GM12872 (cell line): ENCODE data around the gene ZNF526.

ENCODE experiments used
- CTCF ChIP-seq: IDR thresholded peaks from 3 replicates; pipeline ENCODE4 v1.5.1; 2011; ENCODE audit warnings: low read depth, mild to moderate bottlenecking, low read length, moderate library complexity; ENCODE audit not compliant: insufficient read depth

ZNF526 gene

GRCh38 chr19:42254089-42254849 lies 34.2 kb downstream of the ZNF526 start:
- TF ChIP-seq CTCF, result no peak

GRCh38 chr19:42254850-42255765 lies 35.0 kb downstream of the ZNF526 start, which contains the start of gene ERF:
ERF (minus strand) TSS chr19:42255128; CDS start chr19:42254999, 129 bp downstream.
- no peak for TF ChIP-seq CTCF

- TF ChIP-seq CTCF, result no peak
Observed at GRCh38 chr19:42255766-42256745, 35.9 kb downstream of the ZNF526 start.

- TF ChIP-seq CTCF, result no peak
Observed at GRCh38 chr19:42261763-42262162, 41.7 kb downstream of the ZNF526 start.

GRCh38 chr19:42267644-42268141 lies 47.6 kb downstream of the ZNF526 start:
- TF ChIP-seq CTCF, result no peak

GRCh38 chr19:42268142-42268703 lies 48.1 kb downstream of the ZNF526 start:
- TF ChIP-seq CTCF, result no peak
